HEK293 (cell line): Measurements from ENCODE around the gene TMEM121.

Experiments used
- CTCF ChIA-PET: fragments of 350-600 bp; formaldehyde crosslinking; extraction: SDS; loops from one replicate; lab custom pipeline; 2021; ENCODE audit warnings: antibody characterized with exemption; lab: Yijun Ruan, JAX
- POLR2A ChIA-PET: fragments of 300-600 bp; formaldehyde crosslinking; extraction: SDS; loops from one replicate; lab custom pipeline; 2020; ENCODE audit warnings: antibody characterized with exemption, inconsistent platforms; lab: Yijun Ruan, JAX
- H3K27ac ChIP-seq: fragments of 200-500 bp; sonication (Bioruptor generic); 2 replicates; pipeline ENCODE4 v1.5.1; 2014; ENCODE audit warnings: low read depth, low read length, control low read depth, inconsistent platforms; ENCODE audit errors: extremely low read depth
- H3K36me3 ChIP-seq, 2 experiments: fragments of 200-500 bp in 1 of 2; sonication (Bioruptor generic) in 1 of 2; 1 replicate in 1 of 2; 2 replicates in 1 of 2; pipeline ENCODE4 v1.5.1; 2014 to 2017; ENCODE audit warnings: inconsistent platforms in 2 of 2, low read length in 2 of 2; ENCODE audit not compliant: control insufficient read depth in 2 of 2, insufficient read depth in 1 of 2
- H3K4me1 ChIP-seq: fragments of 200-500 bp; sonication (Bioruptor generic); 2 replicates; pipeline ENCODE4 v1.5.1; 2014; ENCODE audit warnings: mild to moderate bottlenecking, low read length, inconsistent platforms; ENCODE audit not compliant: control insufficient read depth, insufficient read depth
- H3K4me3 ChIP-seq: 2 replicates; pipeline ENCODE4 v1.5.1; 2011; ENCODE audit warnings: low read depth, mild to moderate bottlenecking, control low read depth, low read length, moderate library complexity
- H3K9me3 ChIP-seq: fragments of 200-500 bp; sonication (Bioruptor generic); 2 replicates; pipeline ENCODE4 v1.5.1; 2014; ENCODE audit warnings: low read depth, low read length, inconsistent platforms; ENCODE audit not compliant: control insufficient read depth, insufficient read depth
- EGR2 ChIP-seq: fragments of 450-650 bp; formaldehyde crosslinking; IDR thresholded peaks from 2 replicates; pipeline ENCODE4 v1.5.1; 2016; ENCODE audit warnings: low read depth, missing biosample characterization, missing genetic modification characterization
- FEZF1 ChIP-seq: fragments of 450-650 bp; formaldehyde crosslinking; IDR thresholded peaks from 2 replicates; pipeline ENCODE4 v1.5.1; 2016; ENCODE audit warnings: missing biosample characterization, missing genetic modification characterization
- PRDM10 ChIP-seq: fragments of 450-650 bp; formaldehyde crosslinking; IDR thresholded peaks from 2 replicates; pipeline ENCODE4 v1.5.1; 2016; ENCODE audit warnings: missing biosample characterization, missing genetic modification characterization
- ZFHX2 ChIP-seq: fragments of 450-650 bp; formaldehyde crosslinking; conservative IDR thresholded peaks from 2 replicates; pipeline ENCODE4 v1.5.1; 2016; ENCODE audit warnings: missing biosample characterization, missing genetic modification characterization
- ZNF10 ChIP-seq: fragments of 450-650 bp; formaldehyde crosslinking; IDR thresholded peaks from 2 replicates; pipeline ENCODE4 v1.5.1; 2017; ENCODE audit warnings: missing biosample characterization, missing genetic modification characterization
- ZNF112 ChIP-seq: fragments of 450-650 bp; formaldehyde crosslinking; IDR thresholded peaks from 2 replicates; pipeline ENCODE4 v1.5.0; 2017; ENCODE audit warnings: missing biosample characterization, missing genetic modification characterization
- ZNF146 ChIP-seq: fragments of 450-650 bp; formaldehyde crosslinking; IDR thresholded peaks from 2 replicates; pipeline ENCODE4 v1.5.1; 2016; ENCODE audit warnings: missing biosample characterization, missing genetic modification characterization
- ZNF248 ChIP-seq: fragments of 450-650 bp; formaldehyde crosslinking; IDR thresholded peaks from 2 replicates; pipeline ENCODE4 v1.5.1; 2017; ENCODE audit warnings: missing biosample characterization, missing genetic modification characterization
- ZNF26 ChIP-seq: fragments of 450-650 bp; formaldehyde crosslinking; IDR thresholded peaks from 2 replicates; pipeline ENCODE4 v1.5.1; 2016; ENCODE audit warnings: missing biosample characterization, missing genetic modification characterization
- ZNF548 ChIP-seq: fragments of 450-650 bp; formaldehyde crosslinking; IDR thresholded peaks from 2 replicates; pipeline ENCODE4 v1.5.1; 2016; ENCODE audit warnings: missing biosample characterization, missing genetic modification characterization
- ZNF549 ChIP-seq: fragments of 450-650 bp; IDR thresholded peaks from 2 replicates; pipeline ENCODE4 v1.5.1; 2018; ENCODE audit warnings: missing biosample characterization, missing genetic modification characterization, mild to moderate bottlenecking, inconsistent platforms, moderate library complexity
- ZNF626 ChIP-seq: fragments of 450-650 bp; sonication (Bioruptor Pico); formaldehyde crosslinking; IDR thresholded peaks from 2 replicates; pipeline ENCODE4 v1.5.1; 2018; ENCODE audit warnings: missing biosample characterization, missing genetic modification characterization, inconsistent platforms
- ZNF654 ChIP-seq: fragments of 450-650 bp; formaldehyde crosslinking; IDR thresholded peaks from 2 replicates; pipeline ENCODE4 v1.5.1; 2016; ENCODE audit warnings: low read depth, missing biosample characterization, missing genetic modification characterization
- ZNF837 ChIP-seq: fragments of 450-650 bp; formaldehyde crosslinking; IDR thresholded peaks from 2 replicates; pipeline ENCODE4 v1.5.1; 2016; ENCODE audit warnings: missing biosample characterization, missing genetic modification characterization

TMEM121 gene

GRCh38 chr14:105530285-105531087 lies 4.1 kb downstream of the TMEM121 start:
- ChIA-PET CTCF (interaction anchor here (0.6 kb wide), 1 partner anchor 159 kb away, joined by 3 read pairs; no protein-coding TSS in a partner anchor), POLR2A (no interaction called here)
- no peak for TF ChIP-seq ZNF112
- peak; percentile 68 for TF ChIP-seq PRDM10
- H3K4me1 ChIP-seq: 0 out of 2 replicates have a peak, but pooled peaks cover 2% of the 10 kb centered on the region
- H3K9me3 ChIP-seq: no peaks in the 10 kb centered on the region
- peaks cover 0 to 24% of the 10 kb centered on the region in 2 experiments; a peak in 1 of 3 replicates for H3K36me3 ChIP-seq
- no peak overlapping the region for H3K27ac ChIP-seq
- H3K4me3 ChIP-seq: no peak overlapping the region

- peaks cover 0 to 24% of the 10 kb centered on the region in 2 experiments; a peak in 1 of 3 replicates for H3K36me3 ChIP-seq
- no peaks in the 10 kb centered on the region for H3K9me3 ChIP-seq
- 0 out of 2 replicates have a peak, but pooled peaks cover 2% of the 10 kb centered on the region for H3K4me1 ChIP-seq
- H3K4me3 ChIP-seq: no peak overlapping the region
- TF ChIP-seq EGR2 (tag by site-specific recombination): peak; percentile 33; the same call in 1 of the 2 replicates
- no peak for TF ChIP-seq FEZF1 (tag by site-specific recombination)
- TF ChIP-seq ZNF837 (tag by site-specific recombination): no peak
- no peak for TF ChIP-seq ZNF548 (tag by site-specific recombination)
- no peak for TF ChIP-seq ZNF10 (tag by site-specific recombination)
- no peak for TF ChIP-seq ZNF626 (tag by site-specific recombination)
- no peak for TF ChIP-seq ZNF654
- TF ChIP-seq ZFHX2: peak; percentile 66
- no peak for TF ChIP-seq ZNF549 (tag by site-specific recombination)
- no peak for TF ChIP-seq ZNF248 (tag by site-specific recombination)
- no peak for TF ChIP-seq ZNF146 (tag by site-specific recombination)
- no peak for TF ChIP-seq ZNF26 (tag by site-specific recombination)
- ChIA-PET POLR2A (no interaction called here), CTCF (interaction anchor here (0.9 to 3.5 kb wide), 3 partner anchors 15 to 161 kb away, joined by 4 to 15 read pairs (median 4); no protein-coding TSS in a partner anchor)
- no peak overlapping the region for H3K27ac ChIP-seq
These were observed 4.9 kb downstream of the TMEM121 start for GRCh38 chr14:105531088-105531893.
